IPS DF 4.7 (cell line): ENCODE data around the gene KRT77.
"Not testable (repeated sequence)": the region's sequence is repeated elsewhere in the genome, so short reads cannot be mapped to it uniquely, and the experiment has no call there.

Experiments
- DNase-seq: peaks from one replicate; pipeline ENCODE4 v3.0.0-alpha.2; 2013; ENCODE audit warnings: low spot score; ENCODE audit errors: extremely low read depth

The KRT77 gene

DNA sequence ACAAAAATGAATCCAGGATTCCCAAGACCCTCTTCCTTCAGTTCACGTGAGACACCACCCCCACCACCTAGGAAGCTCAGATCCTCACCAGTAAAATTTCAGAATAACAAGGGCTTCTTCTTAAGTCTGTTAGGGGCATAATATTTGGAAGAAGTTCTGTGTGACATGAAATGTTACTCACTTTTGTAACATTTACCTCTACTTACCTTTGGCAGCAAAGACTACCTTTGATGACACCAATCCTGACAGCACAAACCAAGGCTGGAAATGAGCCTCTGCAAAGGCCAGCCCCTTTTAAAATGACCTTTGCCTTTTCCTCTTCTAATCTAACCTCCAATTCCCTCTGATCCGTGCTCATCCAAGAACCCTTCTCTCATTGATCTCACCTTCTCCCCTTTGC, 19.4 kb upstream of the KRT77 start:
- DNase-seq: no peak

DNA sequence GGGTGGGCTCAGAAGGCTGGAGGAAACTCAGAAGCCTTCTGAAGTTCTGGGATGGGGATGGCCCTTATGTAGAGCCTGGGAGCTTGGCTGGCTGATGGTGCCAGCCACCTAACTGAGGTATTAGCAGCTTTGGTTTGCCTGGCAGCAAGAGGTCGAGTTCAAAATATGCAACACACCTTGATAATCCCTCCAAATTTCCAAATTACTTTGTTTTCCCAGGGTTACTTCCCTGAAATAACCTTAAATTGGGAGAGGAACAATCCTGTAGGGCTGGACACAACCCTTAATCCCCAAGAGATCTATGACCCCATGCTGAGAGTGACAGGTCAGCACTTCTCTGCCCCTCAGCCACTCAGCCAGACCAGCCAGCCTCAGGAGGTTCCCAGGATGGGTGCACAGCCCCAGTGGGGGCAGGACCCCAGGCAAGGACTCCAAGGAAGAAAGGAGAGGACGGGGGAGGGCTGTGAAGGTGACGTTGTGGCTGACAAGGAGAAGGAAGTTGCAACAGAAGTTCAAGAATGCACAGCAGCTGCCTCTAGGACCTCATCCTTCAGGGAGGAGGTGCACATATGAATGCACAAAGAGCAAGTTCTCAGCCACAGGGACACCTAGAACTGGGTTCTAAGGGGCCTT, 18.6 kb upstream of the KRT77 start:
- no peak for DNase-seq

DNA sequence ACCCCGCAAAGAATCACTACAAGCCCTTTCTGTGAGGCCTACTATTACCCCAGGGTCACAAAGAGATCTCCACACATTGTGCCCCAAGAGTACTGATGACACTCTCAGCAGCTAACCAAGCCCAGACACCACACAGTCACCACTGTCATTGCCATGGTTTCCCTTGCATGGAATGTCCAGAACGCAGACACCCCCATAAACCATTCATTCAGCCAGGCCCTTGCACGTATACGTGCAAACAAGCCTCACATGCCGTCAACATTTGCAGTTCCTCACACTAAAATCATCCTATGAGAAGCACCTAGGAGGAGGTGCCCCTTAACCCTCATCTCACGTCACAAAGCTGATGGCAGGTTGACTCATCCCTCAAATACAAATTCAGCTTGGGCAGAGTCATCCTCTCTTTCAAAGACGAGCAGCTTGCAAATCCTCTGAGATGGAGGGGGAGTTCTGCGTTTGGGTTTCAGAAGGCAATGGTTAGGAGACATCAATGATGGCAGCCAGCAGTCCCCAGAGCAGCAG, 17.1 kb upstream of the KRT77 start:
- no peak for DNase-seq

DNA sequence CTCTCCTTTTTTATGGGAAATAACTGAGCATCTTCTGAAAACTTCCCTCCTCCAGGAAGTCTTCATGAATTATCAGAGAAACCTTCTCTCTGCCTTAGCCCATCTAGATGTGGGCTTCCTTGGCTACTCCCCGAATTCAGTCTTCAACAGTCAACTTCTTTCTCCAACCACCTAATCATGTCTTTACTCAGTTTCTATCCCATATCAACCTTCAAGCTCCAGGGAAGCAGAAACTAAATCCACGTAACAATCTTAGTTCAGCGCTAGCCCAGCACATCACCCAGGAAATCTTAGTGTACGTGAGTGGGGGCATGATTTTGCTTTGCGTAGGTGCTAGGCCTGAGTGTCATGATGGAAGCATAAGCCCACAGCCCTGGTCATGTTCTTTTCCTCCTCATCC, 12.7 kb upstream of the KRT77 start:
- no peak for DNase-seq

DNA sequence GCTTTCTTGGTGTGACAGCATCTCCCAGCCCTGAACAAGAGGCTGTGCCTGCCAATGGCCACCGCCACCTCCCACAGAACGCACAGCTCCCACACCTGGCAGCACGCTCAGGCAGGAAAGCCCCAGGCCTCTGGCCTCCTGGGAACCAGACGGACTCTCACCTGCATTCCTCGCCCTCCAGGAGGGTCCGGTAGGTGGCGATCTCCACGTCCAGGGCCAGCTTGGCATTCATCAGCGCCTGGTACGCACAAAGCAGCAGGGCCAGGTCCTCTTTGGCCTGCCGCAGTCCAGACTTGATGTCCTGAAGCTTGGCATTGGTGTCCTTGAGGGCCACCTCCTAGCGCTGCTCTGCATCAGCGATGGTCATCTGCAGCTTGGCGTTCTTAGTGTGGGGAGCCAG, 12.1 kb upstream of the KRT77 start:
- no peak for DNase-seq

DNA sequence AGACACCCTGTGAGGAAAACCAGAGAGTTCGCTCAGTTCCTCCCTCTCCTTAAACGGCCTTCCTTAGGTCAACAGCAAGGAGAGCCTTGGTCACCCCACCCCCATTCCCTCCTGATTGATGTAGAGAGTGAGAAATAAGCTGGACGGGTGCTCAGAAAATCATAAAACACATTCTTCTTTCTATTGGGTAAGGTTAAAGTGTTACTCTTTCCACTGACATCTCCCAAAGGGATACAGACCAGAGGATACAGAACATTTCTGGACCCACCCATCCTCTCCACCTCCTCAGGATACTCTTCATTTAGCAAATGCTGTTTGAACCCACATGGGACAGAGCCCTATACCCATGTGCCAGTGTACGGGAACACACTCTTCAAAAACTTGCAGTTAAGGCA, 11.6 kb upstream of the KRT77 start:
- no peak for DNase-seq

DNA sequence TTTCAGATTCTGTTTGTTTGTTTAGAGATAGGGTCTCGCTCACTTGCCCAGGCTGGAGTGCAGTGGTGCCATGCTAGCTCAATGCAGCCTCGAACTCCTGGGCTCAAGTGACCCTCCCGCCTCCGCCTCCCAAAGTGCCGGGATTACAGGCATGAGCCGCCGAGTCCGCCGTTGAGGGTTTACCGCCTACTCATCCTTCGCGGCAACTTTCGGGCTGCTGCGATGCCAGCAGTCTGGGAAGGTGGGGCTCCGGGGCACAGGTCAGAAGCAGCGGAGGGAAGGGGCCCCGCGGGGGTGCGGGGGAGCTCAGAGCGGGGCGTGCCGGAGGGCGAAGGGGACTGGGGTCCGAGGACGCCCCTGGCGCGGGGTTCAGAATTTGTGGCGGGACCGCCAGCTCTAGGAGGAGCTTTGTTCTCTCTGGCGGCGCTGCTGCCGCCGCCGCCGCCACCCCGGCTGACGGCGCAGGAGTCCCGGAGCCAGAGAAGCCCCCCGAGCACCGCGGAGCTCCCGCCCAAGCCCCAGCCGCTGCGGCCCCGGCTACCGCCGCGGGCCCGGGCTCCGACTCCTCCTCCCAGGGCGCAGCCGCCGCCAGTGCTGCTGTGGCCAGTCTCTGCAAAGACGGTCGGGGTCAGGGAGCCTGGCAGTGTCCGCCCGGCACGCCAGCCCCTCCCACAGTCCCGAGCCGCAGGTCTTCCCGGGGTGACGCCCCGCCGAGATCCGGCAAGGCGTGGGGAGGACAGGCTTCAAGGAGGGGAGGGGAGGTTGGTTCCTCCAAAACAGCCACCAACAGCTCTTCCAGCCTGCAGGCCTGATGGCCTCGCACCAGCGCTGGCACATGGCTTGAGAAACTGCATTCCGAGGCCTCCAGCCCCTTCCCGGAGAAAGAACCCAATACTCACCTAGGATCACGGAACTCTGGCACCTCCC, 10.9 kb upstream of the KRT77 start:
- no peak for DNase-seq

DNA sequence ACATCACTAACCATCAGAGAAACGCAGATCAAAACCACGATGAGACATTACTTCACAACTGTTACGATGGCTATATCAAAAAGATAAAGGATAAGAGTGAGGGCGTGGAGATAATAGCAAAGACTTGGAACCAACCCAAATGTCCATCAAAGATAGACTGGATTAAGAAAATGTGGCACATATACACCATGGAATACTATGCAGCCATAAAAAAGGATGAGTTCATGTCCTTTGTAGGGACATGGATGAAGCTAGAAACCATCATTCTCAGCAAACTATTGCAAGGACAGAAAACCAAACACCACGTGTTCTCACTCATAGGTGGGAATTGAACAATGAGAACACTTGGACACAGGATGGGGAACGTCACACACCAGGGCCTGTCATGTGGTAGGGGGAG, 8.8 kb upstream of the KRT77 start:
- DNase-seq: not testable (repeated sequence)

DNA sequence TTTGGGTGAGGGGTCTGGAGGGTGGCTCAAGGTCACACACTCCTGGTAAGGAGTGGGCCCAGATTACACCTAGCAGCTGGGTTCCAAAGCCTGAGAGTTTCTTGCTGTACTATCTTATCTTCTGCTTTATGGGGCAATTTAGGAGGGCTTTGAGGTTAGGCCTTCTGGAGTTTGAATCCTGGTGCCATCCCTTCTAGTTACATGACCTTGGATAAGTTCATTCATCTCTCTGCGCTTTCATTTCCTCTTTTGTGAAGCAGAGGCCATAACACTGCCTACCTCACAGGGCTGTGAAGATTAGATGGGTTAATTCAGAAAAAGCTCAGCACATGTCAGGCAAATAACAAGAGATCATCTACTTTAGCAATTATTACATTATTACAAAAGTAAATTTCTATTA, 7.4 kb upstream of the KRT77 start:
- no peak for DNase-seq

DNA sequence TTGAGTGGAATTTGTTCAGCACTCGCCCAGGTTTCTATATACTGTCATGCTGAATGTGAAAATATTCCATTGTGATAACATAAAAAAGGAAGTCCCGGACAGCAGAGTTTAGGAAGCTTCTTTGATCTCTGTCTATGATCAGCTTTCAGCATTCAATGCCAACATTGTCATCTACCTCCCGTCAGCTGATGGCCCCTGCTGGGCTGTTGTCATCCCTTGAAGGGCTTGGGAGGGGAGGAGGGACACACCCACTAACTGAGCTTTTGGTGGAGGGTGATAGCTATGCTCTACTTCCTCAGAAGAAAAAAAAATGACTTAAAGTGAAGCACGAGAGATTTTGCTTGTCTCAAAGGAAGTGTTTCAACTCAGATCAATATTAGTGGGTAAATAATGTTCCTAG, 4.7 kb upstream of the KRT77 start:
- no peak for DNase-seq

DNA sequence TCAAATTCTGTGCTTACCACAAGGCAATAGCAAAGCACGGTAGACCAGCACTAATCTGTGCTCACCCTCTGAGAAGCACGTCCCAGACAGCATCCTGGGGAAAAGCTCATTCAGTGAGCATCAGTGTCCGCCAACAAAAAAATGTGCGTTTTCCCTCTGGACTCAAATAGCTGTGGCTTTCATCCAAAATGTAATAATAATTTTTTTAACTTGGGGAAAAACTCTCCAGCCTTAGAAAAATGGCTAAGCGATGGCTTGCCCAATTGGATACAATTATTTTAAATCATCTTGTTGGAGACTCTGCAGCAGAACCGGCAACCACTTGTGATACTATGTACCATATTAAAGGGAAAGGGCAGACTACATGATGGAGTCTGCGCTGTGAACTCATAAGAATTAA, 1.1 kb upstream of the KRT77 start:
- DNase-seq: no peak

DNA sequence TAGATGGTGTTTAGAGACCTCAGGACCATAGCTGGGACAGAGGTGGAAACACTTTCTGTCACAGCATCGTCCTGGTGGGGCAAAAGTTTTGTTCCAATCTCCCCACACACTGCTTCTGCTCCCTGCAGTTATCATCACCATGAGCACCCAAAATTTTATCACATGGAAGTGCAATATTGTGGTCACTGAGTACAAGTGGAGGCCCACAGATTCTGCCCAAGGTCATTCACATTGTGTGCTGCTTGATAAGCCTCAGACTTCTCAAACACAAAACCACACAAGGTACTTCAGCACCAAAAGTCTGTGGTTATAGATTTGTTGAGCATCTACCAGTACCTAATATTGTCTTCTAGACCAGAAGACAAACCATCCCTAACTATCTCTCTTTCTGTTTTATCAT, 554 bp upstream of the KRT77 start:
- no peak for DNase-seq

DNA sequence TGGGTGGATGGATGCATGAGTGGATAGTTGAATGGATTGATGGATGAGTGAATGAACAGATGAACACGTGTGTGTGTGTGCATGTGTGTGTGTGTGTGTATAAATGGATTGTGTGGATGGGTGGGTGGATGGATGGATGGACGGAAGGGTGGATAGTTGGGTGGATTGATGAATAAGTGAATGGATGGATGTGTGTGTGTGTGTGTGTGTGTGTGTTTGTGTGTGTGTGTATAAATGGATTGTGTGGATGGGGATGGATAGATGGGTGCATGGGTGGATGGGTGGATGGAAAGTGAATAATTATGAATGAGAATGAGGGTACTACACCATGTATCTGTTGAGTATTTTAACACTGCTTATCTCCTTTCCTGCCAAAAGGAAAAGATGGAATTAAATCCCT, 986 bp downstream of the KRT77 start:
- no peak for DNase-seq

DNA sequence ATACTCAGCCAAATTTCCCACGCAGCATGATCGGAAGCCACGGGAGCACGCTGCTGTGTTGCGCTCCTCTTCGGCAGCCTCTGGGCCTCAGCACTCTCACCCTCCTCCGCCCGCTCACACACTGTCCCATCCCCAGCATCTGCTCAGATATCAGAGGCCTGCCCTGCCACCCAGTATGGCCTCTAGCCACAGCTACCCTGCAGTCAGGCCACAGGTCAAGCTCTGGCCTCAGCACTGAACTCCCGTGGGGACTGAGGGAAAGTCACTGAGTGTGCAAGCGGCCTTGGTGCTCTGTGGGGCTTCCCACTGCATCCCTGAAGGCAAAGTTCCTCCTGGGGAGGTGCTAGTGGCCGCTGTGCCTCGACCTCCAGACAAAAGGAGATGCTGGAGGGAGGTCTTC, 2.0 kb downstream of the KRT77 start:
- DNase-seq: no peak

DNA sequence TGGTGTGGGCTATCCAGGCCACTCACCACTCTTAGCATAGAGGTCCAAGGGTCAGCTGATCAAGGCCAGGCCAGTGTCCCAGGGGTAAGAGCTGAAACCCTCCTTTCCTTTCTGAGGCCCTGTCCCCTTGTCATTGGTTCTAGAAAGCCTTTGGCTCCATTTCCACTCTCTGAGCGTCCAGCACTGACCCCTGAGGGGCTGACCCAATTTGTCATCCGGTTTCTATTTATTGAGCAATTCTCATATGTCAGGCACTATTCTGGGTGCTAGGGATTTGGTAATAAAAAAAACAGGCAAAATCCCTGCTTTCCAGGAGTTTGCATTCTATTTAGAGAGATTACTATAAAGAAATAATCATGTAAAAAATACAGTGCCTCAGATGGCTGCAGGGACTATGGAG, 3.4 kb downstream of the KRT77 start:
- no peak for DNase-seq

DNA sequence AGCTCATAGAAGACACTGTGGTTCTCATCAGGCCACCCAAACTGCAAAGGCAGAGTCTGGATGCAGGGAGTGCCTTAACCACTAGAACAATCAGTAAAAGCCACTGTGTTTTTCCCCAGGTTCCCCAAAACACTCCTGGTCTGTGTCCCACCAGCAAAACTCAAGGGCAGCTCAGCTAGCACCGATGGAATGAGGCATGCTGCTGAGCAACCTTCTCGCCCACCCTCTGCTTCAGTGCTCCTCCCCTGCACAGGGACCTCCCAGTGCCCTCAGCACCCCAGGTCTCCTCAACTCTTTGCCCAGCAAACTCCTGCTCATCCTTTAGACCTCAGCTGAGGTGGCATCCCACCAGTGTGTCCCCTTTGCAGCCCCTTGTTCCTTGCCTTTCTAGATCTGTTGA, 4.0 kb downstream of the KRT77 start:
- no peak for DNase-seq

DNA sequence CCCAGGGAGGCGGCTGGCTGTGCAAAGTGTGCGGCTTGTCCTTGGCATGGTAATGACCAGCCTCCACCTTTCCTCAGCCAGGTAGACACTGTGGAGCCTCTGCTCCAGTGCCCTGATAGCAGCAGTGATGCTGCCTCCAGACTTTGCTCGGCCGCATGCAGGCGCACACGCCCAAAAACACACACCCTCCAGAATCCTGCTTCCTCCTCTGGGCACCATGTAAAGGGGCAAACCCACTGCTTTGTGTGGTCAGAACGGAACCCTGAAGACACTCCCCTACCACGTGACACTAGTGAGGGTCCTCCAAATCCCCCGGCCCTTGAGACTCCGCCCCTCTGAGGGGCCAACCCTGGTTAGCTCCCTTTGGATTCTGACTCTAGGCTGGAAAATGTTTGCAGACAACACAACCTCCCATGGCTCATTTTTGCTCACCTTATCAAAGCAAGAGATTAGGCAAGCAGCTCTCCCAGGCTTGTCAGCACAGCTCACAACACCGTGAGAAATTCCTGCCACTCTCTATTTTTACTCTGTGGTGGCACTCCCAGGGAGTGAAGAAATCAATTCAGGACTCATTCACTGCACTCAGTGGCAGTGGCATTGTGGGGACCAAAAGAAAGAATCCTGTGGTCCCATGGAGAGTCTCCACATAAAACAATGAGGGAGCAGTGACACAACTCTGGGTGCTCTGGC, 4.5 kb downstream of the KRT77 start:
- DNase-seq: no peak

DNA sequence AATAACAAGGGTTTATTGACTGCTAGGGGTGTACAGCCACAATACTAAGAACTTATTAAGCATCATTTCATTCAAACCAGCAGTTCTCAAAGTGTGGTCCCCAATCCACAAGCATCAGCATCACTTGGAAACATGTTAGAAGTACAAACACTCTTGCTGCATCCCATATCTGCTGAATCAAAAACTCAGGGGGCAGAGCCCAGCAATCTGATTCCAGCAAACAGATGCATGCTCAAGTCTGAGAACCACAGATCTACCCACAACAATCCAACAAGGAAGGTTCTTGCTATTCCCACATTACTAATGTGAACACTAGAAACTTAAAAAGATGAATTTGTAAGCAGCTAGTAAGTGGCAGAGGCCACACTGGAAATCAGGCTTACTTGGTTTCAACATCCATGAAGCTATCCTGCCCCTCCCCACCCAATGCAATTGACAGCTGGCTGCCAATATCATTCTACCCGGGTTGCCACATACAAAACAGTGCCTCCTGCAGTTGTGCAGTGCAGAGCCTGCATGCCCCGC, 6.2 kb downstream of the KRT77 start:
- DNase-seq: no peak

DNA sequence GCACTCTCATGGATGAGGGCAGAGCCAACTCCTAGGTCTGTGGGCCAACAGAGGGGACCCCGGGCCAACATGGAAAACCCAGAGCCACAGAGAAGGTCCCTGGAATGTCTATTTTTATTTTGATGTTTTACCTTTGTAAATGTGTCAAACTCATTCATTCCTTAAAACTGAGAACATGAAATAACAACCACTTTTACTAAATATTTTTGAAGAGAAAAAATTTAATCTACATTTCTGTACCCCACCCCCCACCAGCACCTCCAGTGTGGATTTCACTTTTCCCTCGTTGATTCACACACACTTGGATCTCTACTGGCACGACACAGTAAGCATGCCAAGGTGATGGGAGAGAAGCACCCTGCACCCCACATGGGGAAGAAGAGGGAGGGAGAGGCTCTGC, 6.7 kb downstream of the KRT77 start:
- DNase-seq: no peak

DNA sequence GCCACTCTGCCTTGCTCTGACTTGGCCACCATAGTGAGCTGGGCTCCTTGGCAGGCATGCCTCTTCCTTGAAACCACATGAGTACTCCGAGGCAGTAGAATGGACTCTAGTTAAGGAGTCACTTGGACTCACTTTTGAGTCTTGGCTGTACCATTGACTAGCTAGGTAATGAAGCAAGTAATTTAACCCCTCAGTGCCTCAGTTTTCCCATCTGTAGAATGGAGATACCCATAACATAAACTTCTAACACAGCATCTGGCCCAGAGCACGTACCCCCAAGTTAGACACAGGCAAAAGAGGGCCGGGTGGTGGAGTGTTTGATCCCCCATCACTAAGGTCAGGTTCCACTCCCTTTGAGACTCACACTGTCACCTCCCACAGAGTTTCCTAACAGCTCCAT, 8.3 kb downstream of the KRT77 start:
- DNase-seq: no peak

DNA sequence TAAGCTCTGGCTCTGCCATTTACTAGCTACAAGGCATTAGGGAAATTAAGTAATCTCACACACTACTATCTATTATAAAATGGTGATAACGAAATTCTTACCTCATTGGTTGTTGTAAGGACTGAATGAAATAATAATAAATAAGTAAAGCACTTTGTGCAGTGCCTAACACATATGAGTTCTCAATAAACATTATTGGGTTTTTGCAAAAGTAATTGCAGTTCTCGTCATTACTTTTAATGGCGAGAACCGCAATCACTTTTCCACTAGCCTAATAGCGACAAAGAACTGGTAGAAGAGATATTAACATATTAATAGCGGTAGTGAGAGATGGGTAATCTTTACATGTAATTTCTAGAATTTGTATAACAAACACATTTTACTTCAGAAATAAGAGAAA, 9.2 kb downstream of the KRT77 start:
- DNase-seq: no peak

DNA sequence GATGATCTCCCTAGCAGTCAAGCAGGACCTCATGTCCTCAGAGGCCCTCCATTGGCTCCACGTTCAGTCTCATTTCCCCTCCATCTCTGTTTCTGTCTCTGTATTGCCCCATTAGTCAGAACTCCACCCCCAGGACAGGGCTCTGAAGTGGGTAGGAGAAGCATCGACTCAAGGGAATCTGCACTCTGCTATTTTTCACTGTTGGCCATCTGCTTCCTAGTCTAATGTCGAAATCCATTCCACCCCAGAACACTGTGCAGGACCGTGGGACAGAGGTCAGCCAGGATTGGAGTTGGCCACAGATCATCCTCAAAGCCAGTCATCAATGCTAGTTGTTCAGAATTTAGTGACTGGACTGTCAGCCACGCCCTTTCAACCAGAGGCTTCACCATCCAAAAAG, 10.1 kb downstream of the KRT77 start:
- no peak for DNase-seq
